Ishikawa (cell line): ENCODE data around the gene STK38.

Experiments used
- CEBPB ChIP-seq: IDR thresholded peaks from 2 replicates; pipeline ENCODE4 v1.6.1; 2012
- CREB1 ChIP-seq: IDR thresholded peaks from 2 replicates; pipeline ENCODE4 v1.6.1; 2012; ENCODE audit warnings: low read depth
- EGR1 ChIP-seq: IDR thresholded peaks from 2 replicates; pipeline ENCODE4 v1.6.1; 2012
- EP300 ChIP-seq: IDR thresholded peaks from 2 replicates; pipeline ENCODE4 v1.6.1; 2012; ENCODE audit warnings: borderline replicate concordance
- FOXM1 ChIP-seq: IDR thresholded peaks from 2 replicates; pipeline ENCODE4 v1.6.1; 2012; ENCODE audit warnings: low read depth, borderline replicate concordance
- NFIC ChIP-seq: IDR thresholded peaks from 2 replicates; pipeline ENCODE4 v1.6.1; 2012
- RAD21 ChIP-seq: IDR thresholded peaks from 2 replicates; pipeline ENCODE4 v1.6.1; 2012; ENCODE audit warnings: low read depth
- REST ChIP-seq: IDR thresholded peaks from 2 replicates; pipeline ENCODE4 v1.6.1; 2012; ENCODE audit warnings: low read depth, mild to moderate bottlenecking
- TAF1 ChIP-seq: IDR thresholded peaks from 2 replicates; pipeline ENCODE4 v1.6.1; 2012; ENCODE audit warnings: low read depth, mild to moderate bottlenecking
- TCF12 ChIP-seq: IDR thresholded peaks from 2 replicates; pipeline ENCODE4 v1.6.1; 2012; ENCODE audit warnings: low read depth
- TEAD4 ChIP-seq: IDR thresholded peaks from 2 replicates; pipeline ENCODE4 v1.6.1; 2012
- YY1 ChIP-seq: IDR thresholded peaks from 2 replicates; pipeline ENCODE4 v1.6.1; 2012; ENCODE audit warnings: low read depth
- ZBTB7A ChIP-seq: IDR thresholded peaks from 2 replicates; pipeline ENCODE4 v1.6.1; 2012; ENCODE audit warnings: low read depth
- TF ChIP-seq, protein P1 (sequence below): IDR thresholded peaks from 2 replicates; pipeline ENCODE4 v1.6.1; 2012
- TF ChIP-seq, protein P2 (sequence below): IDR thresholded peaks from 2 replicates; pipeline ENCODE4 v1.6.1; 2012

Gene STK38

GRCh38 chr6:36546920-36547645, at the start of gene STK38:
TSS of gene STK38 (minus strand) at chr6:36547479. CDS start at chr6:36540202, 7,277 bp downstream.
- TF ChIP-seq NFIC (peak; percentile 39; the same call in 1 of the 2 replicates), EP300 (no peak), YY1 (no peak; the same call in 1 of the 2 replicates), CREB1 (no peak), REST (no peak), ZBTB7A (peak; percentile 82), FOXM1 (no peak), TAF1 (peak; percentile 69), EGR1 (no peak), TEAD4 (no peak), CEBPB (no peak), TCF12 (no peak; the same call in 1 of the 2 replicates), RAD21 (no peak; the same call in 1 of the 2 replicates)
- TF ChIP-seq, protein P1, sequence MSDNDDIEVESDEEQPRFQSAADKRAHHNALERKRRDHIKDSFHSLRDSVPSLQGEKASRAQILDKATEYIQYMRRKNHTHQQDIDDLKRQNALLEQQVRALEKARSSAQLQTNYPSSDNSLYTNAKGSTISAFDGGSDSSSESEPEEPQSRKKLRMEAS: peak; percentile 88; the same call in 1 of the 2 replicates
- TF ChIP-seq, protein P2, sequence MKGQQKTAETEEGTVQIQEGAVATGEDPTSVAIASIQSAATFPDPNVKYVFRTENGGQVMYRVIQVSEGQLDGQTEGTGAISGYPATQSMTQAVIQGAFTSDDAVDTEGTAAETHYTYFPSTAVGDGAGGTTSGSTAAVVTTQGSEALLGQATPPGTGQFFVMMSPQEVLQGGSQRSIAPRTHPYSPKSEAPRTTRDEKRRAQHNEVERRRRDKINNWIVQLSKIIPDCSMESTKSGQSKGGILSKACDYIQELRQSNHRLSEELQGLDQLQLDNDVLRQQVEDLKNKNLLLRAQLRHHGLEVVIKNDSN: no peak

- TF ChIP-seq REST (no peak), ZBTB7A (no peak), EGR1 (no peak), EP300 (no peak), FOXM1 (no peak), YY1 (no peak)
Observed at GRCh38 chr6:36596356-36596755, 49.1 kb upstream of the STK38 start.

DNA sequence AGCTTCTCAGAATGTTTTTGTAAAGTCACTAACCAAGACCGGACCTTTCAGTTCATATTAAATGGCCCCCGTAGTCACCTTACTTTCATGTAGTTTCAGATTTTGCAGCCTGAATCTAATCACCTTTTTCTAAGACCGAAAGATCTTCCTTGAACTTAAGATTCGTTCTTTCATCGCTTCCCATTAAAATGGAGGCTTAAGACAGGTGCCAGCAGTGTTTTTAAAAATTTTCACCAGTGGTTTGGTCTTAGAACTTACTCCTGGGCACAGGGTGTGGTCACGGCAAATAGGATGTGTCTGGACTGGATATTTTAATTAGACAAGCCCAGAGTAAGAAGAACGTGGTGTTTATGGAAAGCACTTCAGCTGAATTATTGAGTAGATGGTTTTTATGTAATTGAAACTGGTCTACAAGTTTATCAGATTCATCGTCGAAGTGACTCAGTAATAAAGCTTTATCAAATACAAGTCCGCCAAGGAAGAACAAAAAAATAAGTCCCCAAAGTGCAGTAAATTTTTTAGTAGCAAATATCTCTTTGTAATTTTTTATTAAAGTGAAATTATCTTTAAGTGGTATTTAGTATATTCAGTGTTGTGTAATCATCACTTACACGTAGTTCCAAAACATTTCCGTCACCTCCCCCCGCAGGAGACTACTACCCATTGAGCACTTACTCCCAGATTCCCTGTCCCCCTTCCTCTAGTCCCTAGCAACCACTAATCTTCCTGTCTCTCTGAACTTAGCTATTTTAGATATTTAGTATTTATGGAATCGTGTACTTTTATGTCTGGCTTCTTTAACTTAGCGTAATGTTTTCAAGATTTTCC, 47.8 kb upstream of the STK38 start:
- TF ChIP-seq NFIC (no peak), CREB1 (no peak), TEAD4 (no peak), EP300 (no peak), REST (no peak), FOXM1 (no peak), ZBTB7A (no peak), RAD21 (no peak), TCF12 (no peak), TAF1 (no peak), YY1 (no peak), EGR1 (no peak), CEBPB (no peak; the same call in 1 of the 2 replicates)
- TF ChIP-seq, protein P1: no peak
- TF ChIP-seq, protein P2: no peak
